PFSK-1 (cell line): ENCODE data around the gene AJUBA.

ENCODE experiments used
- POLR2AphosphoS5 ChIP-seq: IDR thresholded peaks from 2 replicates; pipeline ENCODE4 v1.6.1; 2012; ENCODE audit warnings: low read depth, mild to moderate bottlenecking, control low read depth, low read length, moderate library complexity
- TF ChIP-seq, protein P1 (sequence below), 2 experiments: IDR thresholded peaks; 2 replicates each; pipeline versions ENCODE4 v1.6.1 to v1.8.0; 2011 to 2012; ENCODE audit warnings: low read depth in 2 of 2, low read length in 2 of 2, control low read depth in 1 of 2, inconsistent platforms in 1 of 2, mild to moderate bottlenecking in 1 of 2, moderate library complexity in 1 of 2; ENCODE audit not compliant: insufficient read depth in 1 of 2

DNA sequence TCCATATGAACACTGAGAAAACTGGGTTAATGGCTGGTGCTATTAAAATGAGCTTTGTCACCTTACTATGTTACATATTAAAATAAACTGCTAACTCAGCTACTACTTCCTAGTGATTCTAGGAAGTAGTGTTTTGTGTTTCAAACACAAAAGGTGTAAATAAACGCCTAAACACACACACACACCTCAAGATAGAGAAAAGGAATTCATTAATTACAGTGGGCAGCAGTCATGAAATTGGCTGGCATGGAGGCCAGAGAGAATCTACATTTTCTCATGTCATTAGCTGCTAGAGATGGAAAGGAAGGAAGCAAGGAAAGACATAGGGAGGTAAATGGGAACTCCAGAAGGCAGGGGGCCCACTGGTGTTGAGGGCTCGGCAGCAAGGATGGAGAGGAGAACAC, 52.4 kb downstream of the AJUBA start:
- TF ChIP-seq POLR2AphosphoS5: no peak
- TF ChIP-seq, protein P1, sequence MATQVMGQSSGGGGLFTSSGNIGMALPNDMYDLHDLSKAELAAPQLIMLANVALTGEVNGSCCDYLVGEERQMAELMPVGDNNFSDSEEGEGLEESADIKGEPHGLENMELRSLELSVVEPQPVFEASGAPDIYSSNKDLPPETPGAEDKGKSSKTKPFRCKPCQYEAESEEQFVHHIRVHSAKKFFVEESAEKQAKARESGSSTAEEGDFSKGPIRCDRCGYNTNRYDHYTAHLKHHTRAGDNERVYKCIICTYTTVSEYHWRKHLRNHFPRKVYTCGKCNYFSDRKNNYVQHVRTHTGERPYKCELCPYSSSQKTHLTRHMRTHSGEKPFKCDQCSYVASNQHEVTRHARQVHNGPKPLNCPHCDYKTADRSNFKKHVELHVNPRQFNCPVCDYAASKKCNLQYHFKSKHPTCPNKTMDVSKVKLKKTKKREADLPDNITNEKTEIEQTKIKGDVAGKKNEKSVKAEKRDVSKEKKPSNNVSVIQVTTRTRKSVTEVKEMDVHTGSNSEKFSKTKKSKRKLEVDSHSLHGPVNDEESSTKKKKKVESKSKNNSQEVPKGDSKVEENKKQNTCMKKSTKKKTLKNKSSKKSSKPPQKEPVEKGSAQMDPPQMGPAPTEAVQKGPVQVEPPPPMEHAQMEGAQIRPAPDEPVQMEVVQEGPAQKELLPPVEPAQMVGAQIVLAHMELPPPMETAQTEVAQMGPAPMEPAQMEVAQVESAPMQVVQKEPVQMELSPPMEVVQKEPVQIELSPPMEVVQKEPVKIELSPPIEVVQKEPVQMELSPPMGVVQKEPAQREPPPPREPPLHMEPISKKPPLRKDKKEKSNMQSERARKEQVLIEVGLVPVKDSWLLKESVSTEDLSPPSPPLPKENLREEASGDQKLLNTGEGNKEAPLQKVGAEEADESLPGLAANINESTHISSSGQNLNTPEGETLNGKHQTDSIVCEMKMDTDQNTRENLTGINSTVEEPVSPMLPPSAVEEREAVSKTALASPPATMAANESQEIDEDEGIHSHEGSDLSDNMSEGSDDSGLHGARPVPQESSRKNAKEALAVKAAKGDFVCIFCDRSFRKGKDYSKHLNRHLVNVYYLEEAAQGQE (IDR thresholded peaks at IDR 0.05; ENCODE audit: insufficient read depth in 1 of 2, low read depth in 2 of 2, low read length in 2 of 2): no peak
